Stimulated activated naive CD8-positive, alpha-beta T cell treated with anti-CD3 and anti-CD28 coated beads, Interleukin-15, amount 100 ng/mL, for 72 hours (primary cell): Measurements from ENCODE around the gene IMPDH2.

Experiments used
- ATAC-seq: fragments of 150-1000 bp; cut with Tn5 transposase; 2 replicates; pipeline ENCODE4 v1.10.0; 2021; ENCODE audit warnings: mild to moderate bottlenecking, moderate library complexity
- DNase-seq, 2 donors: peaks; one replicate each; pipeline ENCODE4 v3.0.0; 2021 to 2022
- H3K27ac Mint-ChIP-seq, 2 donors: one replicate each; pipeline ENCODE4 v1.8.0; 2022; ENCODE audit warnings: mild to moderate bottlenecking in 2 of 2, mixed read lengths in 2 of 2, moderate library complexity in 2 of 2
- H3K27me3 Mint-ChIP-seq: one replicate; pipeline ENCODE4 v1.8.0; 2022; ENCODE audit warnings: mixed read lengths
- H3K4me1 Mint-ChIP-seq: one replicate; pipeline ENCODE4 v1.8.0; 2022; ENCODE audit warnings: mild to moderate bottlenecking, mixed read lengths
- H3K4me3 Mint-ChIP-seq, 2 donors: one replicate each; pipeline ENCODE4 v1.8.0; 2022; ENCODE audit warnings: mild to moderate bottlenecking in 2 of 2, mixed read lengths in 2 of 2, moderate library complexity in 1 of 2
- H3K9me3 Mint-ChIP-seq, 2 donors: one replicate each; pipeline ENCODE4 v1.8.0; 2022; ENCODE audit warnings: mixed read lengths in 2 of 2

The IMPDH2 gene

DNA sequence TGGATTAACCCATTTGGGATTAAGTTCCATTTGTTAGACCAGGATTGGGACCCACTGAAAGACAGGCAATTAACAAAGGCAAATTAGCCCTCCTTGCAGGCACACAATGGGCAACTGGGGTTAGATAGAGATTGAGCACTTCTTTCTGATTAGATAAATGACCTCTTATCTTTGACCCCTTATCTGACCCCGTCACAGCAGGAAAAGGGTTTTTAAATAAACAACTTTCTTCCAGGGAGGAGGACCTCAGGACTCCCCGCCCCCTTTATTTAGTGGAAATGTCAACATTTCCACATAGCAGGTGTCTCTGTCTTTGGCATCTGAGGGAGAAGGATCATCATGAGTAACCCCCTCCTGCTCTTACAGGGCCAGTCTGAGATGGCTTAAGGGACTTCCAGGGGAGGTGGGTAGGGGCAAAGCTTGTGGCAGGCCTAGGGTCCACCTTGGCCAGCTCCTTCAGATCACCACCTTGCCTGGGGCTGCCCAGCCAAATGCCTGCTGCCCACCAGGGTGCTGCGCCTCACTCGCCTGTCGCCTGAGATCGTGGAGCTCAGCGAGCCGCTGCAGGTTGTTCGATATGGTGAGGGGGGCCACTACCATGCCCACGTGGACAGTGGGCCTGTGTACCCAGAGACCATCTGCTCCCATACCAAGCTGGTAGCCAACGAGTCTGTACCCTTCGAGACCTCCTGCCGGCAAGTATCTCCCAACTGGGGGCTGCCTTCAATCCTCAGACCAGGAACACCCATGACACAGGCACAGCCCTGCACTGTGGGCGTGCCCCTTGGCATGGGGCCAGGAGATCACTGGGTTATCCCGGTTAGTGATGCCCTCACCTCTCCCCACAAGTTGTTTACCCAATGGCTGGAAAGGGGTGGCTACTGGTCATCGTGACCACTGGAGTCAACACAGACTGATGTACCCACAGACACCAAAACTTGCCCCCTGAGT lies 24.6 kb downstream of the IMPDH2 start:
- H3K4me1 Mint-ChIP-seq, result peaks cover 32% of the 10 kb centered on the region
- no peak for DNase-seq
- H3K4me3 Mint-ChIP-seq, result no peak overlapping the region
- ATAC-seq, result no peak
- no peaks in the 10 kb centered on the region for H3K27me3 Mint-ChIP-seq
- no peak overlapping the region for H3K27ac Mint-ChIP-seq
- no peaks in the 10 kb centered on the region for H3K9me3 Mint-ChIP-seq

DNA sequence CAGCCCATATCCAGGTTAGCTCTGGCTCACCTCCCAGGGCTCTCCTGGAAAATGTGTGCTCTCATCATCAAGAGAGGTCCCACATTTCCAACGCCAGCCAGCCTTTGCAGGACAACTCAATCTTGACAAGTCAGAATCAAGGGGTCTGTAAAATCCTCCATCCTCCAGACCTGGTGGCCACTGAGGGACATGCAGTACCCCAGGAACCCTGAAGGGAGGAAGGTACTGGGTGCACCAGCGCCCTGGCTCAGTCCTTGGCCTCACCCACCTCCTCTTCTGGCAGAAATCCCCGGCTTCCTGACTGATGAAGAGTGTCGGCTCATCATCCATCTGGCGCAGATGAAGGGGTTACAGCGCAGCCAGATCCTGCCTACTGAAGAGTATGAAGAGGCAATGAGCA lies 28.0 kb downstream of the IMPDH2 start:
- H3K4me3 Mint-ChIP-seq, result no peak overlapping the region
- H3K9me3 Mint-ChIP-seq, result no peaks in the 10 kb centered on the region
- DNase-seq (no peak), ATAC-seq (no peak)
- H3K27ac Mint-ChIP-seq, result peak overlapping the region in 1 of 2 donors; percentile 64
- H3K4me1 Mint-ChIP-seq, result peaks cover 14% of the 10 kb centered on the region
- no peaks in the 10 kb centered on the region for H3K27me3 Mint-ChIP-seq

- ATAC-seq, result no peak
Measured at GRCh38 chr3:48999085-48999858, 29.9 kb downstream of the IMPDH2 start.

DNA sequence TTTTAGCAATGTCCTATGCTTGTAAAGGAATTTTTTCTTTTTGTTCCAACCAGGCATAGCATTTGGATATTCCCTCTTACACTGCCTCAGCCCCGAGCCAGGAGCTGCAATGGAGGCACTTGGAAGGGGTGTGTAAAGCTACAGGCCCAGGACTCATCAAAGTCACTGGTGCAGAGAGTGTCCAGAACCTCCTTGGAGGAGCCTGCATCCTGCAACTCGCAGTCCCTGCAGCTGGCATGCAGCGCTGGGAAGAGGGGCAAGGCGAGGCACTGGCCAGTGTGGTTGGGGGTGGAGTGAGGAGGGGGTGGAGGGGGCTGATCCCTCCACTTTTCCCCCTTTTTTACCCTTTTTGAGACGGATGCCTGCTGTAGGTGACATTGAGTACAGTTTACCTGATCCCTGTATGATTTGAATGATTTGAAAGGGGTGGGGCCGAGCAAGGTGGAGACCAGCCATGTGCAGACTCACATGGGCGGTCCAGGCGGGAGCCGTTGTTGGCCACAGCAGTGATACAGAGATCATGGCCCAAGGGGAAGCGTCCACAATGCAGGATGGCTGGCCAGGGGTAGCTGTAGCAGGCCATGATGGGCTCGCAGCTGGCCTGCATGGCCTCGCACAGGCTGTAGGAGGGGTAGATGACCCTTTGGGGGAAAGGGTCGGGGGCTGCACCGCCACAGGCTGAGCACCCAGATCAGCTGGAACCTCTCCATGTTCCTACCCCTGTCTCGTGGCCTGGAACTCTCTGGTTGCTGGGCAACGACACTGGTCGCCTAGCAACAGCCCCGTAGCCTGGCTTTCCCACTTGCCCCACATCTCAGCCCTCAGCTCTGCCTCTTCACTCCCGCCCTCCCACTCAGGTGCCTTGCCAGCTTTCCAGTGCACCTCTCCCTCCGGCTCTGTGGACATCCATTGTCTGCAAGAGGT lies 31.2 kb downstream of the IMPDH2 start:
- Mint-ChIP-seq H3K4me3 (no peak overlapping the region), H3K27ac (peak overlapping the region in 1 of 2 donors; percentile 69), H3K4me1 (peaks cover 37% of the 10 kb centered on the region), H3K27me3 (no peaks in the 10 kb centered on the region), H3K9me3 (no peaks in the 10 kb centered on the region)
- ATAC-seq (no peak), DNase-seq (no peak)

More at GRCh38 chr3:48999085-48999858, 29.9 kb downstream of the IMPDH2 start:
- DNase-seq, result no peak
- Mint-ChIP-seq H3K27me3 (no peaks in the 10 kb centered on the region), H3K4me3 (no peak overlapping the region), H3K27ac (peak overlapping the region in 1 of 2 donors; percentile 36), H3K4me1 (peaks cover 25% of the 10 kb centered on the region), H3K9me3 (no peaks in the 10 kb centered on the region)

DNA sequence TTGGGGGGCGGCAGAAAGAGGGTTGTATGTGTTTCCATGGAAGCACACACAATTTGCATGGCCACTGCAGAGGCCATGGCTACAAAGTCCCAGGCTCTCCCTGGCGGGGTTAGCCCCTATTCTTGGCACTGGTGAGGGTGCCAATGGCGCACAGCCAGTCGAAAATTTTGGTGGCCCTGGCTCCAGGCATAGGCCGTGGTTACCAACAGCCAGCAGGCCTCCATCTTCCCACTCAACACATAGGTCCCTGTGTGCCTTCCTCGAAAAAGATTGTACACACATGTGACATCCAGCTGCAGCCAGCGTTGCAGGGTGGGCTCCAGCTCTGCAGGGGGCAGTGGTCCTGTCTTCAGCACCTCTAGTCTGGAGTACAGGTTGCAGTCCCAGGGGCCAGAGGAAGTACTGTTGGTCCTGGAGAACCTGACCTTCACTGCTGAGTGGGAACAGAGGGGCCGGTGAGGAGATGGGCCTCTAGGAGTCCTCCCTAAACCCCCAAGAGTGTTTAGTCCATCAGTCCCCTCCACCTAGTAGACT lies 32.0 kb downstream of the IMPDH2 start:
- peaks cover 43% of the 10 kb centered on the region for H3K4me1 Mint-ChIP-seq
- DNase-seq, result no peak
- H3K27ac Mint-ChIP-seq, result no peak overlapping the region
- H3K27me3 Mint-ChIP-seq, result no peaks in the 10 kb centered on the region
- no peaks in the 10 kb centered on the region for H3K9me3 Mint-ChIP-seq
- no peak overlapping the region for H3K4me3 Mint-ChIP-seq
- ATAC-seq, result peak; percentile 39

GRCh38 chr3:48996640-48997039 lies 32.6 kb downstream of the IMPDH2 start:
- DNase-seq (no peak), ATAC-seq (no peak)
- Mint-ChIP-seq H3K4me1 (peaks cover 44% of the 10 kb centered on the region), H3K27ac (no peak overlapping the region), H3K27me3 (no peaks in the 10 kb centered on the region), H3K9me3 (no peaks in the 10 kb centered on the region), H3K4me3 (no peak overlapping the region)

DNA sequence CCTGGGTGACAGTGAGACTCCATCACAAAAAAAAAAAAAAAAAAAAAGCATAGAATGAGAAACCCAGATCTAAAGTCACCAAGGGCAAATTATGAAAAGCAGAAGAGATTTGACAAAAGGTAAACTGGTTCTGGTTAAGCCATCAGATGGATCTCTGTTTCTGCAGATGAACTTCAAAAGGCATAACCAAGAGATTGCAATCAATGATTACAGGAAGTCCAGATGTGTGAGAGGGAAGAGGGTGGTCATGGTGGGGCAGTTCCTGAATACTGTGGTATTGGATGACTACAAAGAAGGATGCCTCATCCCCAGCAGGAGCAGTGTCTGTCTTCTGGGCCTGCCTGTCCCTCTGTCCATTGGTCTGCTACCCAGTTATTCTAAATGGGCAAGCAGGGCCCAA lies 35.4 kb downstream of the IMPDH2 start:
- no peaks in the 10 kb centered on the region for H3K27me3 Mint-ChIP-seq
- no peaks in the 10 kb centered on the region for H3K9me3 Mint-ChIP-seq
- no peak overlapping the region for H3K4me3 Mint-ChIP-seq
- DNase-seq (no peak), ATAC-seq (no peak)
- H3K4me1 Mint-ChIP-seq, result peaks cover 60% of the 10 kb centered on the region
- peak overlapping the region in 1 of 2 donors; percentile 10 for H3K27ac Mint-ChIP-seq

DNA sequence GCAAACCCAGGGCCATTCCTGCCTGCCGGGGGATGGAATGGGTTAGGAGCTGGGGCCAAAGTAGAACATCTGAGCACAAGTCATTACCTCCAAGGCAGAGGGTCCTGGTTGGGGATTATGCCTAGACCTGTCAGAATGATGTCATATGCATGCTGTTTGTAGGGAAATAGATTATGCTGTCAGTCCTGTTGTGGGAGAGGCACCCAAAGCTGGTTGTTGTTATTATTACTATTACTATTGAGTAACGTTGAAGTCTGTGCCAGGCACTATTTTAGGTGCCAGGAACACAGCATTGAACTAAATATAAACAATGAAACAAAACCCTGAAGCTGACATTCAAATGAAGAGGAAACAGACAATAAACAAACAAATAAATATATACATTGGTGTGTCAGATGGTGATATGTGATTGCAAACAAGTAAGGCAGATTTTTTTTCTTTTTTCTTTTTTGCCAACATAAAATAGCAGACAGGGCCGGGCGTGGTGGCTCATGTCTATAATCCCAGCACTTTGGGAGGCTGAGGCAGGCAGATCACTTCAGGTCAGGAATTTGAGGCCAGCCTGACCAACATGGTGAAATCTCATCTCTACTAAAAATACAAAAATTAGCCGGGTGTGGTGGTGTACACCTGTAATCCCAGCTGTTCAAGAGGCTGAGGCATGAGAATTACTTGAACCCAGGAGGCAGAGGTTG lies 37.2 kb downstream of the IMPDH2 start:
- ATAC-seq, result no peak
- H3K4me1 Mint-ChIP-seq, result peaks cover 67% of the 10 kb centered on the region
- no peaks in the 10 kb centered on the region for H3K27me3 Mint-ChIP-seq
- H3K4me3 Mint-ChIP-seq, result peak overlapping the region; percentile 91 to 95
- H3K9me3 Mint-ChIP-seq, result no peaks in the 10 kb centered on the region
- H3K27ac Mint-ChIP-seq, result peak overlapping the region in 1 of 2 donors; percentile 27
- no peak for DNase-seq

DNA sequence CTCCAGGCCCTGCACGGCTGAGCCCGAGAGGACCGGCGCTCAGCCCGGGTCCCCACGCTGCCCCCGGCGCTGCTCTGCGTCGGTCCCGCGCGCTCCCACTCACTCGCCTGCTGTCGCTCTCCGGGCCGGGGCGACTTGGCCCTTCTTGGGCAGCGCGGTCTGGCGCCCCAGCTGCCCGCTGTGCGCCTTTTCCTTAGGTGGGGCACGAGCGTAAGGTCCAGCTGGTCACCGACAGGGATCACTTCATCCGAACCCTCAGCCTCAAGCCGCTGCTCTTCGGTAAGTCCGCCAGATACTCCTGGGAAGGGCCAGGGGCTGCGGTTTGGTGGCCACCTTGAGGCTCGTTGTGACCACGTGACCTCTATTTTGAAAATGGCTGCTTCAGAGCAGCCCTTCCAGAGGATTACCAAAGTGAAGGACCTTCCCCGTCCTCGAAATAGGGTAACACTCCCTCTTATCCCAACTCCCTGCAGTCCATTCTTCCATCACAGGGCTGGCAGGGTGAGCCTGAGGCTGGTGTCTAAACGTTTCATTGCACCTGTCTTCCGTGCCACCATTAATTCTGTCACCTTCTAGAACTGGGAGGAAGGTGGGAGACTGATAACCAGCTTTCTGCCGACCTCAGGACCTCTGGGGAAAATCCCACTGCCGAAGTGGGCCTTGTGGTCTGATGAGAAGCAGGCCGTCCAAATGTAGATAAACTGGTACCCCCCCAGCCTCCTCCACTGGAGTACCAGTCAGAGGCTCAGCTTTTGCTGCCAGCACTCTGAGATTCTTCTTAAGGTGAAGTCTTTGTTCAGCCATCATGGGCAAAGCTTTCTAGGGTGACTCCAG lies 38.3 kb downstream of the IMPDH2 start:
- Mint-ChIP-seq H3K4me3 (peak overlapping the region; percentile 91 to 95), H3K27me3 (no peaks in the 10 kb centered on the region), H3K27ac (peak overlapping the region; percentile 96 to 97), H3K4me1 (peaks cover 77% of the 10 kb centered on the region), H3K9me3 (no peaks in the 10 kb centered on the region)
- peak in 1 of 2 donors; percentile 41 for DNase-seq
- peak; percentile 29 for ATAC-seq

DNA sequence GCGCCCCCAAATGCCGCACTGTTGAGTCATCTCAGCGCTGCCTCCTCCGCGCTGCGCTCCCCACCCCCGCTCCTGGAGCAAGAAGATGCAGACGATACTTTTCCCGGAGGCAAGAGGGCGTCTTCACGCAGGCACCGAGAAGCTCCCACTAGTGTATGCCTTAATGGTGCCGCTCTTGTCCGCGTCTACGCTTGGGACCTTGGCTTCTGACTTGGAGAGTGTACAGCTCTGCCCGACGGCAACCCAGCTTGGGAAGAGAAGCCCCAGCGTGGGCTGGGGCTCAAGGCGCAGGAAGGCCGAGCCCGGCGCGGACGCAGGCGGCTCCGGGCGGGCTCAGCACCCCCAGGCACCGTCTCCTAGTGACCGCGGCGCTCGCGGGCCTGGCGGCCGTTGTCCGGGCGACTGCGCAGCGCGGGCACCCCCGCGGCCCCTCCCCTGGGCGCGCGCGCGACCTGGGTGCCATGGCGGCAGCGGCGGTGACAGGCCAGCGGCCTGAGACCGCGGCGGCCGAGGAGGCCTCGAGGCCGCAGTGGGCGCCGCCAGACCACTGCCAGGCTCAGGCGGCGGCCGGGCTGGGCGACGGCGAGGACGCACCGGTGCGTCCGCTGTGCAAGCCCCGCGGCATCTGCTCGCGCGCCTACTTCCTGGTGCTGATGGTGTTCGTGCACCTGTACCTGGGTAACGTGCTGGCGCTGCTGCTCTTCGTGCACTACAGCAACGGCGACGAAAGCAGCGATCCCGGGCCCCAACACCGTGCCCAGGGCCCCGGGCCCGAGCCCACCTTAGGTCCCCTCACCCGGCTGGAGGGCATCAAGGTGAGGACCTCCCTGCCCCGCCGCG lies 39.2 kb downstream of the IMPDH2 start, which contains the start of gene P4HTM:
P4HTM (plus strand) TSS at position 446 of the 840 bp plus-strand sequence; CDS start at position 462, 16 bp downstream.
- Mint-ChIP-seq H3K27ac (peak within 1 kb of the TSS; percentile 96 to 98), H3K9me3 (no peaks in the 10 kb centered on the region), H3K4me1 (peaks cover 78% of the 10 kb centered on the region), H3K27me3 (no peaks in the 10 kb centered on the region), H3K4me3 (peak within 1 kb of the TSS; percentile 91 to 98)
- DNase-seq, result peak; percentile 82 to 88
- peak; percentile 84 for ATAC-seq

GRCh38 chr3:48989126-48989795 lies 39.9 kb downstream of the IMPDH2 start:
- H3K9me3 Mint-ChIP-seq, result no peaks in the 10 kb centered on the region
- no peak for DNase-seq
- no peaks in the 10 kb centered on the region for H3K27me3 Mint-ChIP-seq
- peak overlapping the region; percentile 87 to 98 for H3K4me3 Mint-ChIP-seq
- peak overlapping the region; percentile 90 to 98 for H3K27ac Mint-ChIP-seq
- ATAC-seq, result peak; percentile 2
- peaks cover 70% of the 10 kb centered on the region for H3K4me1 Mint-ChIP-seq

- DNase-seq (no peak), ATAC-seq (no peak)
- Mint-ChIP-seq H3K9me3 (no peaks in the 10 kb centered on the region), H3K4me3 (no peak overlapping the region), H3K27me3 (no peaks in the 10 kb centered on the region), H3K27ac (peak overlapping the region in 1 of 2 donors; percentile 82), H3K4me1 (peaks cover 39% of the 10 kb centered on the region)
Measured at GRCh38 chr3:48985831-48986376, 43.3 kb downstream of the IMPDH2 start.
